Skeletal muscle satellite cell (primary cell): Measurements from ENCODE around the gene NFKB1.

Source experiments
- H3K27me3 ChIP-seq: 2 replicates; pipeline ENCODE4 v1.7.0; 2013; ENCODE audit warnings: low read length; ENCODE audit not compliant: control insufficient read depth, insufficient read depth
- H3K36me3 ChIP-seq: 2 replicates; pipeline ENCODE4 v1.7.0; 2013; ENCODE audit warnings: mild to moderate bottlenecking, control low read depth, low read length; ENCODE audit not compliant: insufficient read depth
- H3K4me1 ChIP-seq: 2 replicates; pipeline ENCODE4 v1.7.0; 2013; ENCODE audit warnings: low read length; ENCODE audit not compliant: control insufficient read depth, insufficient read depth
- H3K4me2 ChIP-seq: 2 replicates; pipeline ENCODE4 v1.7.0; 2013; ENCODE audit warnings: mild to moderate bottlenecking, low read length
- H3K4me3 ChIP-seq: 2 replicates; pipeline ENCODE4 v1.7.0; 2013; ENCODE audit warnings: low read length
- H3K9ac ChIP-seq: 2 replicates; pipeline ENCODE4 v1.7.0; 2013; ENCODE audit warnings: mild to moderate bottlenecking, low read depth, low read length, moderate library complexity
- H3K9me3 ChIP-seq: replicated peaks from 2 replicates; pipeline ENCODE4 v1.7.0; 2013; ENCODE audit warnings: mild to moderate bottlenecking, control low read depth, low read length

Gene NFKB1

DNA sequence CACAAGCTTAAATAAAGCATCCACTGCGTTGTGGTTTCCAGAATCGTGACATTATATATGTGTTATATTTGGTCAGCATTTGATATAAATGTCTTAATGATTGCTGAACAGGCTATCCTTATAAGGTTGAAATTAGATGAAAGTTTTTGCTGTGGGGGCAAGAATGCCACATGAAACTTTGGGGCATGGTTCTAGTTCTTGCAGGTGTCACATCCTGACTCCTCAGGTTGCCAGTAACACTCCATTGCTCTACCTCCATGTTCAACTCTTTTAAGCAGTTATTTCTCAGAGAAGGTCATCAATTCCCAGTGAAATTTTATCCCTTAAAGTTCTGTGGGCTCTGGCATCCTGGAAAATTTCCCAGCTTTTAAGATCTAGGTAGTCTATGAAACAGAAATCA is 33.7 kb downstream of the NFKB1 start:
- Histone ChIP-seq H3K4me2 (no peak overlapping the region), H3K4me1 (peaks cover 25% of the 10 kb centered on the region), H3K36me3 (peaks cover 15% of the 10 kb centered on the region), H3K9me3 (no peaks in the 10 kb centered on the region), H3K27me3 (no peaks in the 10 kb centered on the region), H3K4me3 (no peak overlapping the region), H3K9ac (no peak overlapping the region)

- H3K9me3 ChIP-seq = no peaks in the 10 kb centered on the region
- H3K9ac ChIP-seq = no peak overlapping the region
- peaks cover 16% of the 10 kb centered on the region for H3K36me3 ChIP-seq
- peak overlapping the region; percentile 35 for H3K4me2 ChIP-seq
- peaks cover 23% of the 10 kb centered on the region for H3K4me1 ChIP-seq
- no peaks in the 10 kb centered on the region for H3K27me3 ChIP-seq
- no peak overlapping the region for H3K4me3 ChIP-seq
Observed at GRCh38 chr4:102535398-102536082, 34.4 kb downstream of the NFKB1 start.

DNA sequence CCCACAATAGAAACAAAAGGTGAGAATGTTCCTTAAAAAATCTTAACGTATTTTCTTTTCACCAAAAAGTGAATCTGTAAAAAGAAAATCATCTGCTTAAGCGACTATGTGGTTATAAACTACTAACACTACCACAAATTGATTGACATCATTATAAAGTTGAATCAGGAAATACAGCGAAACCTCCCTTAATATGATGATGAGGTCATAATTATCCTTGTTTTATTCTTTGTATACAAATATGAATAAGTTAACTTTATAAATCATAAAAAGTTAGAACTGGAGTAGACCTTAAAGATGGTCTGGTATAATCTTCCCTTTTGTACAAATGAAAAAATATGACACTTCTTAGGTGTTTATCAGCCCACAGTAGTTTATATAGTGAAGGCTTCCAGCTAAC is 35.6 kb downstream of the NFKB1 start:
- no peaks in the 10 kb centered on the region for H3K9me3 ChIP-seq
- H3K4me1 ChIP-seq = peaks cover 18% of the 10 kb centered on the region
- peaks cover 12% of the 10 kb centered on the region for H3K36me3 ChIP-seq
- no peak overlapping the region for H3K4me3 ChIP-seq
- no peak overlapping the region for H3K9ac ChIP-seq
- H3K27me3 ChIP-seq = no peaks in the 10 kb centered on the region
- no peak overlapping the region for H3K4me2 ChIP-seq

GRCh38 chr4:102537269-102537668 is 36.1 kb downstream of the NFKB1 start:
- no peak overlapping the region for H3K9ac ChIP-seq
- H3K9me3 ChIP-seq = no peaks in the 10 kb centered on the region
- H3K4me3 ChIP-seq = no peak overlapping the region
- H3K36me3 ChIP-seq = peaks cover 12% of the 10 kb centered on the region
- peaks cover 17% of the 10 kb centered on the region for H3K4me1 ChIP-seq
- H3K4me2 ChIP-seq = no peak overlapping the region
- no peaks in the 10 kb centered on the region for H3K27me3 ChIP-seq

GRCh38 chr4:102541697-102542096 is 40.5 kb downstream of the NFKB1 start:
- no peak overlapping the region for H3K4me3 ChIP-seq
- H3K9ac ChIP-seq = no peak overlapping the region
- H3K9me3 ChIP-seq = no peaks in the 10 kb centered on the region
- no peaks in the 10 kb centered on the region for H3K27me3 ChIP-seq
- peaks cover 7% of the 10 kb centered on the region for H3K36me3 ChIP-seq
- peaks cover 5% of the 10 kb centered on the region for H3K4me1 ChIP-seq
- H3K4me2 ChIP-seq = no peak overlapping the region

DNA sequence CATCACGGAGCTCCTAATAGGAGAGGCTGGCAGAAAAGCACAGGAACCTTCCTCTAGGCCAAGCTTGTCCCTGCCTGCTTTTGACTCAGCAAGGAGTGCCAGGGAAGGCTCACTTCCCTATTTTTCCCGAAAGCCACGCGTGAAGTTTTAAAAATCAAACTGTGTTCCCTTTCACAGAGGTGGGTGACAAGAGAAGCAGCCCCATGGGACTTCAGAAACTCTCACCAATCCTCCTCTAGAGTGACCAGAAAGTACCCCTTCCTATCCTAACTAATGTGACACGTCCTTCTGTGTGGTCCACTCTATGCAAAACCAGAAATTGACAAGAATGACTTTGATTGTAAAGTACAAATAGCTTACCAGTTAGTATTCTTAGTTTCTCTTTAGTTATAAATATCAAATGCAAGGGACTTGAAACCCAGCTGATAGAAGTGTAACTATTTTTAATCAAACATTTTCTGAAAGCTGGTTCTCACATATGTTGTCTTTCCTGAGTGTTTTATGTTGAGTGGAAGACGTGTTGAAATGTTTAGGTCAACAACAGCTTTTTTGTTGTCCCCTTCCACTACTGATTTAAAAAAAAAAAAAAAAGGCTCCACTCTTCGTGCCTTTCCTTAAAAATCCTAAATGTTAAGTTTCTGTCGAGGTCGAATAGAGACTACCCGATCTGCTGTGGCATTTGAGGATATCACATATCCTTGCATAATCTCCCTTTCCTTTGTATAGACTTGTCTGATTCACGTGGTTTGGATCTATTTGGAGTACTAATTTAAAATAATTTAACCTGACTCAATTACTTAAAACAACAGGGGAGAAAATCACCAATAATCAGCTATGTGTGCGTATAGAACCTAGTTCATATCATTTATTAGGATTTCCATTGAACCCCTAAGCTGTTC is 42.1 kb downstream of the NFKB1 start:
- Histone ChIP-seq H3K4me2 (no peak overlapping the region), H3K9ac (no peak overlapping the region), H3K36me3 (peaks cover 7% of the 10 kb centered on the region), H3K4me1 (no peaks in the 10 kb centered on the region), H3K9me3 (no peaks in the 10 kb centered on the region), H3K4me3 (no peak overlapping the region), H3K27me3 (no peaks in the 10 kb centered on the region)

DNA sequence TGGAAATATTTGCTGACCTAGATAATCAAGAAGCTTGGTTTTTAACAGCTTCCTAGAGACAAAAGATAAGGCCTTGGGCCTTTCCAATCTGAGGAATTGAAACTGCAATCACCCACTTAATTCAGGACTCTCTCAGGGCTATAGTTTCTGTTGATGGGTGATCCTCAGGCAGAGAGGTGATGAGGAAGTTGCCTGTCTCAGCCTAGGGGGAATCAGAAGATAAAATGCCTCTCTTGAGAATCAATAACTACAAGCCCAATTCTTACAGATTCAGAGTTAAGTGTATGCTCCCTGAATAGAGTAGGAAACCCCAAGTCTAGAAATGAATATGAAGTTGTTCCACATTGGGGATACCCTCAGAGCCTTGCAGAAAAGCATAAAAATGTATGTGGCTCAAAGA is 45.5 kb downstream of the NFKB1 start:
- H3K36me3 ChIP-seq = no peaks in the 10 kb centered on the region
- H3K4me2 ChIP-seq = no peak overlapping the region
- no peak overlapping the region for H3K9ac ChIP-seq
- H3K4me3 ChIP-seq = no peak overlapping the region
- H3K9me3 ChIP-seq = no peaks in the 10 kb centered on the region
- no peaks in the 10 kb centered on the region for H3K4me1 ChIP-seq
- H3K27me3 ChIP-seq = no peaks in the 10 kb centered on the region

GRCh38 chr4:102547973-102548372 is 46.8 kb downstream of the NFKB1 start:
- Histone ChIP-seq H3K27me3 (no peaks in the 10 kb centered on the region), H3K4me3 (no peak overlapping the region), H3K4me2 (no peak overlapping the region), H3K9ac (no peak overlapping the region), H3K36me3 (peaks cover 6% of the 10 kb centered on the region), H3K9me3 (no peaks in the 10 kb centered on the region), H3K4me1 (peaks cover 11% of the 10 kb centered on the region)

- no peak overlapping the region for H3K4me3 ChIP-seq
- H3K4me2 ChIP-seq = no peak overlapping the region
- peaks cover 6% of the 10 kb centered on the region for H3K36me3 ChIP-seq
- H3K27me3 ChIP-seq = no peaks in the 10 kb centered on the region
- H3K4me1 ChIP-seq = peaks cover 32% of the 10 kb centered on the region
- no peaks in the 10 kb centered on the region for H3K9me3 ChIP-seq
- no peak overlapping the region for H3K9ac ChIP-seq
Observed at GRCh38 chr4:102551958-102552565, 50.9 kb downstream of the NFKB1 start.

- Histone ChIP-seq H3K27me3 (no peaks in the 10 kb centered on the region), H3K9me3 (no peaks in the 10 kb centered on the region), H3K4me1 (peaks cover 32% of the 10 kb centered on the region), H3K4me2 (no peak overlapping the region), H3K9ac (no peak overlapping the region), H3K36me3 (peaks cover 6% of the 10 kb centered on the region), H3K4me3 (no peak overlapping the region)
Observed at GRCh38 chr4:102552781-102553180, 51.6 kb downstream of the NFKB1 start.

DNA sequence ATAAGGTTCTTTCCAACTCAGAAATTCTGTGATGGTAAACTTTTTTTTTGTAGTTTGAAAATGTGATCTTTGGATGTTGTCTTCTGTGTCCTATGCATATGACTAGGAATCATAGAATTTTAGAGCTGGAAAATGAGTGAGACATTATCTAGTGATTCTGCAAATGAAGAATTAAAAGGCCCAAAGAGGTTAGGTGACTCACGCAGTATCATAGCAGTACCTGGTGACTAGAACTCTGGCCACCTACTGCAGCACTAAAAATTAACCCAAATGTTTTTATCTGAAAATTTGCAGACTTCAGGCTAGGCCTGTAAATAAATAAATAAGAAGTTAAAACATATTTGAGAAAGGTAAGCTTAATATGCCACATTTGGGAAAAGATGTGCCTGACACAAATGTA is 52.8 kb downstream of the NFKB1 start:
- Histone ChIP-seq H3K4me2 (peak overlapping the region; percentile 32), H3K36me3 (peaks cover 6% of the 10 kb centered on the region), H3K9ac (peak overlapping the region; percentile 18), H3K9me3 (no peaks in the 10 kb centered on the region), H3K27me3 (no peaks in the 10 kb centered on the region), H3K4me1 (peaks cover 32% of the 10 kb centered on the region), H3K4me3 (no peak overlapping the region)
